HG02852 (cell line): ENCODE measurements around the gene CD300LF.

Source experiments
- ATAC-seq: cut with Tn5 transposase; IDR thresholded peaks from one replicate; pipeline ENCODE4 v1.9.1; 2021; ENCODE audit warnings: mild to moderate bottlenecking, moderate library complexity; ENCODE audit not compliant: unreplicated experiment

Gene CD300LF

GRCh38 chr17:74645010-74645409 lies 67.7 kb downstream of the CD300LF start:
- ATAC-seq: no peak

- ATAC-seq: no peak
Measured at GRCh38 chr17:74644419-74644818, 68.3 kb downstream of the CD300LF start.
